NCI-H1436 (cell line): ENCODE measurements around the gene PRKX.
"Not testable (repeated sequence)": the region's sequence is repeated elsewhere in the genome, so short reads cannot be mapped to it uniquely, and the experiment has no call there.

ENCODE experiments used
- DNase-seq: peaks from one replicate; lab custom pipeline; 2025; lab: John Stamatoyannopoulos, UW

The PRKX gene

GRCh38 chrX:3711331-3711917 lies 2.0 kb downstream of the PRKX start:
- DNase-seq = no peak

GRCh38 chrX:3707673-3708274 lies 5.7 kb downstream of the PRKX start:
- not testable (repeated sequence) for DNase-seq

DNA sequence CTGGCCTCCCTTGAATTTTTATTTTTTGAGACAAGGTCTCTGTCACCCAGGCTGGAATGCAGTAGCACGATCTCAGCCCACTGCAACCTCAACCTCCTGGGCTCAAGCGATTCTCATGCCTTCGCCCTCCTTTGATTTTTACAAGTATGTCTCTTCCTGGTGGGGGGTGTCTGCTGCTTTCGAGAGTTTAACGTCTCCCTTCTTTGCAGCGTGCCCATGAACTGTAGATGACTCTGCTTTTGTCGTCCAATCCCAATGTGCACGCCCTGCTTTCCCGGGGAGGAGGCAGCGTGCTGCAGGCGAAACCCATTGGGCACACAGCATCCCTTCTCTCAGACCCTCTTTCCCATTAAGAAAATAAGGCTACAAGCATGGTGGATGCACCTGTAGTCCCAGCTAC lies 7.0 kb downstream of the PRKX start:
- DNase-seq = no peak

GRCh38 chrX:3703251-3703650 lies 10.2 kb downstream of the PRKX start:
- DNase-seq = not testable (repeated sequence)

- peak; percentile 23 for DNase-seq
Observed at GRCh38 chrX:3702095-3702494, 11.4 kb downstream of the PRKX start.

DNA sequence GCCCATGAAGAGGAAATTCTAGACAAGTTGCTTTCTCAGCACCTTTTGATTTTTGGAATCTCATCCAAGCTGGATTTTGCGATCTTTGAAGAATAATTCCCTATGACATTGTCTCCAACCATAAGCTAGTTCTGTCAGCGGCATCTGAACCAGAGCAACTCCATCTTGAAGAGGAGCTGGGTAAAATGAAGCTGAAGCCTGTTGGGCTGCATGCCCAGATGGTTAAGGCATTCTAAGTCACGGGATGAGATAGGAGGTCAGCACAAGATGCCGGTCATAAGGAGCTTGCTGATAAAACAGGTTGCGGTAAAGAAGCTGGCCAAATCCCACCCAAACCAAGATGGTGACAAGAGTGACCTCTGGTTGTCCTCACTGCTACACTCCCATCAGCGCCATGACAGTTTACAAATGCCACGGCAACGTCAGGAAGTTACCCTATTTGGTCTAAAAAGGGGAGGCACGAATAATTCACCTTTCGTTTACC lies 12.0 kb downstream of the PRKX start:
- DNase-seq = not testable (repeated sequence)

- DNase-seq = no peak
Observed at GRCh38 chrX:3699821-3700381, 13.5 kb downstream of the PRKX start.

GRCh38 chrX:3697701-3698279 lies 15.7 kb downstream of the PRKX start:
- DNase-seq = peak; percentile 33

- no peak for DNase-seq
Observed at GRCh38 chrX:3697220-3697684, 16.2 kb downstream of the PRKX start.

DNA sequence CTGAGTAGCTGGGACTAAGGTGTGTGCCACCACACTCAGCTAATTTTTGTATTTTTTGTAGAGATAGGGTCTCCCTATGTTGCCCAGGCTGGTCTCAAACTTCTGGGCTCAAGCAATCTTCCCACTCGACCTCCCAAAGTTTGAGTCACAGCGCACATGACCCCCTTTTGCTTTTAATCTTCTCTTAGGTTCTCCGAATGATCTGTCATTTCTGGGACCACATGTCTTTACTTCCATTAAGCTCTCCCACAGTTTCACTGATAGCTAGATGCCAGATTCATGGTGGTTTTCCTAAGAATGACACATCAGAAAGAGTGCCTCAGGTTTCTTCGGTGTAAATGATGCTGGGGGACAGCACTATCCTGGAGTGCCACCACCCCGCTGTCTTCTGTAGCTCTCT lies 17.9 kb downstream of the PRKX start:
- no peak for DNase-seq

DNA sequence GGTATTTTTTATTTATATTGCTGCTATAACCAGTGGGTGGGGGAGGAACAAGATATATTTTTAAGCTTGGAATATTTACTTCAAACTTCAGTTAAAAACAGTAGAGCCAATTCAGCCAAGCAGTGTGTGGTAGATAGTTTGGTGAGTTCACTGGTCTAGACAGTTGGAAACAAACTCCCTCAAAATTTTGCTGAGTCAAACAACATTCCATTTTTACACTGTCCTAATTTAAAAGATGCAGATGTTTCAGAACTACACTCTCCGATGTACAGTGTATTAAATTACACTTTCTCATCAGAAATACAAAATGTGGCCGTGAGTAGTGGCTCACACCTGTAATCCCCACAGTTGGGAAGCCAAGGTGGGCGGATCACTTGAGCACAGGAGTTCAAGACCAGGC lies 23.3 kb downstream of the PRKX start:
- DNase-seq = no peak

DNA sequence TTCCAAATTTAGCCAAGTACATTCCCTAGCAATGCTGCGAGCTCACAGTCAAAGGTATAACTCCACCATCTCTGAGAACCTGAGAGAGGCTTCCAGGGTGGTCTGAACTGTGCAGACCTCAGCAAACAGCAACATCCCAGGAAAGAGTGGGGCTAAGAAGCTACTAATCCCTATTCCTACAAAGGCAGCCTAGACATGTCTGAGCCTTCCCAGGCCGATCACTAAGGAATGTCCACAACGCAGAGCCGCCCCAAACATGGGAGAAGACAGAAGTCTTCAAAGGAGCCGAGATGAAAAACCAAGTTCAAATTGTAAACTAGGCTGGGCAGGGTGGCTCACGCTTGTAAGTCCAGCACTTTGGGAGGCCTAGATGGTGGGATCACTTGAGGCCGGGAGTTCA lies 30.2 kb downstream of the PRKX start:
- not testable (repeated sequence) for DNase-seq

GRCh38 chrX:3680459-3680858 lies 33.0 kb downstream of the PRKX start:
- no peak for DNase-seq

DNA sequence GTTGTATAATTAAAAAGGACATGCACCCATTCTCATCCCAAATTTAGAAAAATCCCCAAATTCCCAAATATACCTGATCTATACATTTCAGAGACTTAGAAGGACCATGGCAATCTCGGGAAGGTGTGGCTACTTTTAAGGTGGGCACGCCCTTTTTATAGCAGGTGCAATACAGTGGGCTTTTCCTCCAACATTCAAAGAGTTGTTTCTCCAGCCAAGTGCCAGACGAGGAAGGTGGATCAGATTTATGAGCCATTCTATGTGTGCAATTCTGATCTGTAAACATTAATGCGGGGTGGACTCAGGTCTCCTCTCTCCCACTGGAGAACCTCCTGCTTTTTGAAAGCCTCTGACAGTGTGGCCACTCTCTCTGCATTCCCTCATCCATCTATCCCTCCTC lies 33.8 kb downstream of the PRKX start:
- no peak for DNase-seq

- no peak for DNase-seq
Observed at GRCh38 chrX:3678328-3678727, 35.1 kb downstream of the PRKX start.

GRCh38 chrX:3674881-3675280 lies 38.6 kb downstream of the PRKX start:
- DNase-seq = no peak

GRCh38 chrX:3669841-3670475 lies 43.5 kb downstream of the PRKX start:
- no peak for DNase-seq

DNA sequence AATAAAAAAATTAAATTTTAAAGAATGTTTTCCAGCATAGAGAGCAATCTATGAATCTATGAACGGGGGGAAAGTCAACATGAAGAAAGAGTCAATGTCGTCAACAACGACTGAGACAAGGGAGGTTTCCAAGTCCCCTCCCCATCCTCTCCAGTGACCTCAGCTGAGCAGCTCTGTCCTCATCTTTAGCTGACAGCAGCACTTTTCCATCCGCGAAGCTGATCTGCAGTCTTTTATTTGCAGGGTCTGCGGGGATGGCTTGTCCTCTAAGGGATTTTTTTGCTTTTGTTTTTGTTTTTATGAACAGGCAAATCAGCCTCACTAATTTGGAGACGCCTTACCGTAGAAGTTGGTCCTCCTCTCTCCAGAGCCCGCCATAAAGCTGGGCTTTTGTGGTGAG lies 46.5 kb downstream of the PRKX start:
- DNase-seq = no peak

DNA sequence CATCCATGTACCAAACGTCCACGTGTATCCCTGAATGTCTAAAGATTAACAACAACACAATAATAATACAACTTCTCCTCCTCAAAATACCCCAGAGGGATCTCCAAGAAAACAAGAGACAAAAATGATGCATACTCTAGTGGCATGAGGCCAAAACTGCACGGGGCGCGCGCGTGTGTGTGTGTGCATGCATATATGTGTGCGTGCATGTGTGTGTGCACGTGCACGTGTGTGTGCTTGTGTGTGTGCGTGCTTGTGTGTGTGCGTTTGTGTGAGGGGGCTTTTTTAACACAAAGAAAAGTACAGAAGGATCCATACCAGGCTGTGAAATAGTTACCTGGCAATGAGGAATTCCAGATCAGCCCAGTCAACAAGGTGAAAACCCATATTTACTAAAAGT lies 48.5 kb downstream of the PRKX start:
- DNase-seq = no peak

DNA sequence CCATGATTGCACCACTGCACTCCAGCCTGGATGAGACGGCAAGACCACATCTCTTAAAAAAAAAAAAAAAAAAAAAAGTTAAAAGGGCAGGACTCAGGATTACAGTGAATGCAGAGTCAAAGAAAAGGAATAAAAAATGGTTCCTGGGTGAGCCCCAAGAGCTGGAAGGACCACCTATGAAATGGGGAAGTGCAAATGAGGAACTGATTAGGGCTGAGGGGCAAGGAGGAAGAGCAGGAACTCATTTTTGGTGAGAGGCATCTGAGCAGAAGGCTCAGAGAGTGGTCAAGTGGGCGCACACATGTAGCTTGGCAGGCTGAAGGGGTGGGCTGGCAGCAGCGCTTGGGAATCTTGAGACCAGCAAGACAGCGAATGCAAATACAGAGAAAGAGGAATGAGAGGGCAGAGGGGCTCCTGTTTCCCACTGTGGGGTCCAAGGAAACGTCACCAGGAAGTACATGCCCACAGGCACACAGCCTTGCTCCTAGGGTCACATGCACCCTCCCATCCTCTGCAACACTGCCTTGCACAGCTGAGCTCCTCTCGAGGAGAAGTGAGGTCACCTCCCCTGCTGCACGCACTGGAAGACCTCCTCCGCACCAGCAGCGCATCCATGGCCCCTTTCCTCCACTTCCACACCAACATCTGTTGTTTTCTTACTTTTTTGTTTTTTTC lies 49.7 kb downstream of the PRKX start:
- not testable (repeated sequence) for DNase-seq

- DNase-seq = no peak
Observed at GRCh38 chrX:3659761-3660160, 53.7 kb downstream of the PRKX start.

DNA sequence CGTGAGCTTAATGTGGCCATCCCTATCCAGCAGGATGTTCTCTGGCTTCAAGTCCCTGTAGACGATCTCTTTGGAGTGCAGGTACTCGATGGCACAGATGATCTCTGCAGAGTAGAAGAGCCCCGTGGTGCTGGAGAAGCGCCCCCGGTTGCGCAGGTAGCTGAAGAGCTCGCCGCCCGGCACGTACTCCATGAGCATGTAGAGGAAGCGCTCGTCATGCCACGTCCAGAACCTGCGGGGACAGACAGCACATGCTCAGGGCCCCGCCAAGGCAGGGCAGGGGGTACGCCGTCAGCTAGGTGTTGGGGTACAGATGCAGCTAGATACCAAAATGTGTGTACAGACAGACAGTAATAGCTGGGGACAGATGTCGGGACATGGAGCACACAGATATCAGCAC lies 58.3 kb downstream of the PRKX start:
- DNase-seq = no peak
